Measurements from ENCODE around the gene FOSL2.

- no peak for TF ChIP-seq POLR2A (IDR thresholded peaks at IDR 0.05; ENCODE audit: low read length)
- no peak for TF ChIP-seq GATA1 (IDR thresholded peaks at IDR 0.05; ENCODE audit: low read depth, low read length)
Measured at GRCh38 chr2:28347596-28347995, 45.1 kb upstream of the FOSL2 start.

Measured in erythroblast (primary cell).